Keratinocyte (primary cell): ENCODE data around the gene ANKRD26. TPM values are rescaled to one million over a fixed set of nuclear protein-coding genes. Genes with fewer than 3 reads are reported as not detected.

ENCODE experiments used
- DNase-seq: peaks from one replicate; pipeline ENCODE4 v3.0.0-alpha.2; 2011; ENCODE audit warnings: low read depth, missing footprints, low spot score
- FAIRE-seq: peaks from 2 replicates; lab custom pipeline; 2011; peaks lifted over from hg19 to GRCh38; lab: Jason Lieb, UNC
- H2AFZ ChIP-seq: 2 replicates; pipeline ENCODE4 v1.6.0; 2012; ENCODE audit warnings: low read length, control low read depth, inconsistent platforms; ENCODE audit not compliant: control insufficient read depth
- H3K27ac ChIP-seq: 2 replicates; pipeline ENCODE4 v1.5.1; 2011; ENCODE audit warnings: low read length; ENCODE audit not compliant: control insufficient read depth, insufficient read depth
- H3K27me3 ChIP-seq: 3 replicates; pipeline ENCODE4 v1.6.0; 2011; ENCODE audit warnings: low read length; ENCODE audit not compliant: control insufficient read depth, insufficient read depth; ENCODE audit errors: extremely low read depth
- H3K36me3 ChIP-seq, 2 experiments: 2 replicates in 1 of 2; 3 replicates in 1 of 2; pipeline ENCODE4 v1.5.1; 2011; ENCODE audit warnings: low read length in 2 of 2, mild to moderate bottlenecking in 1 of 2; ENCODE audit not compliant: control insufficient read depth in 2 of 2, insufficient read depth in 2 of 2; ENCODE audit errors: extremely low read depth in 1 of 2
- H3K4me1 ChIP-seq: 3 replicates; pipeline ENCODE4 v1.5.1; 2011; ENCODE audit warnings: low read length; ENCODE audit not compliant: control insufficient read depth, insufficient read depth; ENCODE audit errors: extremely low read depth
- H3K4me2 ChIP-seq: 3 replicates; pipeline ENCODE4 v1.6.0; 2011; ENCODE audit warnings: low read depth, low read length; ENCODE audit not compliant: control insufficient read depth, insufficient read depth; ENCODE audit errors: extremely low read depth
- H3K4me3 ChIP-seq, 3 experiments: fragments of 200-600 bp in 1 of 3; sonication (generic) in 1 of 3; 2 replicates in 2 of 3; 3 replicates in 1 of 3; pipeline ENCODE4 v1.5.1; 2011 to 2016; ENCODE audit warnings: low read length in 3 of 3, mild to moderate bottlenecking in 3 of 3, control low read depth in 2 of 3, inconsistent platforms in 1 of 3, low read depth in 1 of 3, mixed read lengths in 1 of 3, mixed run types in 1 of 3, moderate library complexity in 1 of 3; ENCODE audit not compliant: control insufficient read depth in 2 of 3, insufficient read depth in 2 of 3; ENCODE audit errors: extremely low read depth in 1 of 3
- H3K79me2 ChIP-seq: 2 replicates; pipeline ENCODE4 v1.6.0; 2012; ENCODE audit warnings: low read length; ENCODE audit not compliant: control insufficient read depth, insufficient read depth
- H3K9ac ChIP-seq: 3 replicates; pipeline ENCODE4 v1.6.0; 2011; ENCODE audit warnings: low read length; ENCODE audit not compliant: control insufficient read depth, insufficient read depth; ENCODE audit errors: extremely low read depth
- H3K9me1 ChIP-seq: 3 replicates; pipeline ENCODE4 v1.6.0; 2011; ENCODE audit warnings: low read length; ENCODE audit not compliant: control insufficient read depth, insufficient read depth; ENCODE audit errors: extremely low read depth
- H3K9me3 ChIP-seq: 2 replicates; pipeline ENCODE4 v1.5.1; 2012; ENCODE audit warnings: low read depth, low read length; ENCODE audit not compliant: control insufficient read depth
- H4K20me1 ChIP-seq: 3 replicates; pipeline ENCODE4 v1.6.0; 2011; ENCODE audit warnings: low read length; ENCODE audit not compliant: control insufficient read depth, insufficient read depth; ENCODE audit errors: extremely low read depth
- EZH2 ChIP-seq: IDR thresholded peaks from one replicate; pipeline ENCODE4 v1.6.1; 2012; ENCODE audit warnings: inconsistent platforms, mild to moderate bottlenecking, low read length, moderate library complexity
- dilution Hi-C: fragments of 300-500 bp; cut with MboI; formaldehyde crosslinking; loops from one replicate; pipeline ENCODE4 v1.7.0; 2020; ENCODE audit warnings: low sequenced_read_pairs; ENCODE audit not compliant: extremely low pct_ligation_motif_present
- polyA plus RNA-seq, 5 experiments: library from polyadenylated mRNA; depleted of rRNA in 3 of 5; stranded (reverse) in 3 of 5; stranded (forward) in 1 of 5; unstranded in 1 of 5; fragments of >200 nt; gene quantifications; 1 replicate in 1 of 5; 2 replicates in 3 of 5; 3 replicates in 1 of 5; pipeline versions ENCODE4 v1.2.1 to v1.2.3, GENCODE V29; 2011 to 2012; ENCODE audit warnings: missing spikeins in 2 of 5, low read depth in 1 of 5, low replicate concordance in 1 of 5
- TF ChIP-seq, protein P1 (sequence below), 3 experiments: IDR thresholded peaks in 1 of 3; conservative IDR thresholded peaks in 1 of 3; optimal IDR thresholded peaks in 1 of 3; 2 replicates in 2 of 3; 3 replicates in 1 of 3; pipeline versions ENCODE3 to v1.5.1; 2011; ENCODE audit warnings: low read length in 3 of 3, mild to moderate bottlenecking in 3 of 3, moderate library complexity in 2 of 3, control low read depth in 1 of 3, inconsistent platforms in 1 of 3; ENCODE audit not compliant: insufficient read depth in 2 of 3; ENCODE audit errors: extremely low read depth in 1 of 3

Gene ANKRD26
- polyA plus RNA-seq, 1 donor (not counting 4 experiments of a cell fraction or from before 2014, with no cell fraction given), result 3.3 TPM

- DNase-seq, result no peak
- Histone ChIP-seq H3K9me3 (no peaks in the 10 kb centered on the region), H3K4me1 (peaks cover 9% of the 10 kb centered on the region), H3K4me3 (peak overlapping the region; percentile 68 to 96 (median 94)), H3K79me2 (peaks cover 3% of the 10 kb centered on the region), H3K27ac (peak overlapping the region; percentile 86), H3K27me3 (no peaks in the 10 kb centered on the region), H4K20me1 (no peaks in the 10 kb centered on the region), H3K36me3 (no peaks in the 10 kb centered on the region), H3K4me2 (peak overlapping the region; percentile 100), H3K9ac (peak overlapping the region; percentile 90), H3K9me1 (no peaks in the 10 kb centered on the region), H2AFZ (peak overlapping the region; percentile 99)
- dilution Hi-C loops, result no loop called here
- FAIRE-seq, result no peak
- TF ChIP-seq, protein P1, sequence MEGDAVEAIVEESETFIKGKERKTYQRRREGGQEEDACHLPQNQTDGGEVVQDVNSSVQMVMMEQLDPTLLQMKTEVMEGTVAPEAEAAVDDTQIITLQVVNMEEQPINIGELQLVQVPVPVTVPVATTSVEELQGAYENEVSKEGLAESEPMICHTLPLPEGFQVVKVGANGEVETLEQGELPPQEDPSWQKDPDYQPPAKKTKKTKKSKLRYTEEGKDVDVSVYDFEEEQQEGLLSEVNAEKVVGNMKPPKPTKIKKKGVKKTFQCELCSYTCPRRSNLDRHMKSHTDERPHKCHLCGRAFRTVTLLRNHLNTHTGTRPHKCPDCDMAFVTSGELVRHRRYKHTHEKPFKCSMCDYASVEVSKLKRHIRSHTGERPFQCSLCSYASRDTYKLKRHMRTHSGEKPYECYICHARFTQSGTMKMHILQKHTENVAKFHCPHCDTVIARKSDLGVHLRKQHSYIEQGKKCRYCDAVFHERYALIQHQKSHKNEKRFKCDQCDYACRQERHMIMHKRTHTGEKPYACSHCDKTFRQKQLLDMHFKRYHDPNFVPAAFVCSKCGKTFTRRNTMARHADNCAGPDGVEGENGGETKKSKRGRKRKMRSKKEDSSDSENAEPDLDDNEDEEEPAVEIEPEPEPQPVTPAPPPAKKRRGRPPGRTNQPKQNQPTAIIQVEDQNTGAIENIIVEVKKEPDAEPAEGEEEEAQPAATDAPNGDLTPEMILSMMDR (optimal IDR thresholded peaks at IDR 0.05 in 1 of 3, IDR thresholded peaks at IDR 0.05 in 1 of 3, conservative IDR thresholded peaks at IDR 0.05 in 1 of 3; ENCODE audit: extremely low read depth in 1 of 3, insufficient read depth in 2 of 3, low read length in 3 of 3), result no peak
- TF ChIP-seq EZH2, result no peak
These were observed 846 bp downstream of the ANKRD26 start for GRCh38 chr10:27099448-27099847.

DNA sequence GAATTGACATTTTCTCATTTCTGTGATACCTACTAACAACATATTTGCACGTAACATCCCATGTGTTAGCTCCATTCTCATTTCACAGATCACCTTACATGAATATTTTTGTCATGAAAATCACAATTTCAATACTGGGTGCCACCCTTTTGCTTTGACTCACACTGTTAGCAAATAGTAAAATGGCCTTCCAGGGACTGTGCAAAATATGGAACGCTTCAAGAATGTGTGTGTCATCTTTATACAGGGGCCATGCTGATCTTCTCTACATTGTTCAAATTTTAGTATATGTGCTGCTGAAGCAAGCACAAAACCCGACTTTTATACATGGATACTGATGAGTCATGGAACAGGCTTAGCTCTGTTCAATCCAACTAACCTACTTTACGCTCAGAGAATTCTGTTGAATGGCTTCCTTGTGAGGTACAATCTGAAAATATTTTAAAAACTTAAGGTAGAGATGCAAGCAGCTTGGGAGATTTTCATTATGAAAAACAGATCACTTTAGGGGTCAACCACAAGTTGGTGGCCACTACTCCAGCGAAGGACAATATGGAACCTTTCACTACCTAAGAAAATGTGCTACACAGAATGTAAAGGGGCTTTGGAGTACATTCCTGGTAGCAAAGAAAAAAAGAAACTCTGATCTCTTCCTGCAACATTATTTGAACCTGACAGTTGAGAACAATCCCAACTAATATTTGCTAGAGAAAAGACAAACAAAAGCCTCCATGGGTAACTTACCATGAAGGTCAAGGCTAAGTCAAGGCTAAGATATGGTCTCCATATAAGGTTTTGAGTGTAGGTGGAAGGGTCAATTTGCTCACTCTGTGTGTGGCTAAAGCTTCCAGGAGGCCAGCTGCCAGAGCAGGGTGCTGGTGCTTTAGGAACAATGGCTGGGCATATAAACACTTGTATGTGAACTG is 11.9 kb downstream of the ANKRD26 start:
- Histone ChIP-seq H3K9ac (no peak overlapping the region), H3K9me3 (no peaks in the 10 kb centered on the region), H3K27me3 (no peaks in the 10 kb centered on the region), H4K20me1 (no peaks in the 10 kb centered on the region), H3K9me1 (no peaks in the 10 kb centered on the region), H3K4me3 (no peak overlapping the region), H3K36me3 (peaks cover 3% of the 10 kb centered on the region in 2 experiments), H3K4me1 (no peaks in the 10 kb centered on the region), H3K4me2 (no peak overlapping the region), H3K27ac (no peak overlapping the region), H2AFZ (no peak overlapping the region), H3K79me2 (no peaks in the 10 kb centered on the region)
- dilution Hi-C loops, result no loop called here
- DNase-seq, result no peak
- TF ChIP-seq EZH2, result no peak
- TF ChIP-seq, protein P1 (optimal IDR thresholded peaks at IDR 0.05 in 1 of 3, IDR thresholded peaks at IDR 0.05 in 1 of 3, conservative IDR thresholded peaks at IDR 0.05 in 1 of 3; ENCODE audit: extremely low read depth in 1 of 3, insufficient read depth in 2 of 3, low read length in 3 of 3), result no peak
- FAIRE-seq, result no peak
